GM18508 (cell line): ENCODE measurements around the gene COX6A2.

Source experiments
- ATAC-seq: cut with Tn5 transposase; IDR thresholded peaks from one replicate; pipeline ENCODE4 v1.9.1; 2021; ENCODE audit warnings: moderate number of reproducible peaks; ENCODE audit not compliant: insufficient read depth, unreplicated experiment

Gene COX6A2

DNA sequence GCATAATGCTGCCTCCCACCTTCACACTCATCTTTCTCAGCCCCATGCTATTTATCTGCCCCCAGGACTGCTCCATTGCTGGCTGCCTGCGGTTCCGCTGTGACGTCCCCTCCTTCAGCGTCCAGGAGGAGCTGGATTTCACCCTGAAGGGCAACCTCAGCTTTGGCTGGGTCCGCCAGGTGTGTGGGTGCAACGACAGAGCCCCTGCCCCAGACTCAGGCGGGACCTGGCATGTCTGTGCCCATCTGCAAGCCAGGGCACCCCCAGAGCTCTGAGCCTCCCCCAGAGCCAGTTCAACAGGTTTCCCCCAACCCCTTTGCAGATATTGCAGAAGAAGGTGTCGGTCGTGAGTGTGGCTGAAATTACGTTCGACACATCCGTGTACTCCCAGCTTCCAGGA is 48.0 kb downstream of the COX6A2 start:
- ATAC-seq: no peak
